Mucosa of descending colon (tissue), 3 donors: Measurements from ENCODE around the gene ZNF462. TPM values are rescaled to one million over a fixed set of nuclear protein-coding genes. Genes with fewer than 3 reads are reported as not detected.

Experiments
- ATAC-seq: fragments of 200-7000 bp; cut with Tn5 transposase; one replicate; pipeline ENCODE4 v1.9.1; 2020; ENCODE audit warnings: mild to moderate bottlenecking, moderate library complexity
- DNase-seq, 3 donors: peaks; one replicate each; pipeline ENCODE4 v3.0.0-alpha.2; 2020
- H3K36me3 ChIP-seq: fragments of 200-600 bp; one replicate; pipeline ENCODE4 v1.8.0; 2021; ENCODE audit warnings: low read depth, mild to moderate bottlenecking
- H3K4me1 ChIP-seq: fragments of 200-600 bp; one replicate; pipeline ENCODE4 v1.8.0; 2021; ENCODE audit warnings: low read depth, mild to moderate bottlenecking
- H3K4me3 ChIP-seq: fragments of 200-600 bp; one replicate; pipeline ENCODE4 v1.8.0; 2021; ENCODE audit warnings: mild to moderate bottlenecking
- H3K9me3 ChIP-seq: fragments of 200-600 bp; one replicate; pipeline ENCODE4 v1.8.0; 2021; ENCODE audit warnings: mild to moderate bottlenecking
- intact Hi-C, 2 donors: fragments of 100-400 bp; cut with DNase I in 1 of 2; cut with micrococcal nuclease in 1 of 2; formaldehyde crosslinking; loops; one replicate each; pipeline versions ENCODE4 v1.11.0 to v1.11.1; 2022; cut with DNase I, micrococcal nuclease
- total RNA-seq, 3 donors: library from RNA; stranded (reverse); fragmentation: NEBNext Ultra II Directional in 2 of 3; extraction: Animal tissue kit (Norgen Biotek cat#: 25700) in 2 of 3; gene quantifications; one replicate each; pipeline versions ENCODE4 v1.2.1 to v1.2.4, GENCODE V29; 2021 to 2023
- TF ChIP-seq, protein P1 (sequence below): fragments of 200-600 bp; IDR thresholded peaks from one replicate; pipeline ENCODE4 v1.8.0; 2022; ENCODE audit warnings: antibody characterized with exemption, mild to moderate bottlenecking
- donor health status: DM: no; HTN: no; CAD: no; lungs with moderate emphysema.
- donor health status: DM: no; HTN: no; CAD: no.
- donor health status: DM: no; HTN: yes; CAD: no.

The ZNF462 gene
- total RNA-seq, 3 donors from 2014 or later: 34.8 to 54.7 (median 48.7) TPM

- DNase-seq (no peak), ATAC-seq (no peak)
- Histone ChIP-seq H3K4me1 (peaks cover 15% of the 10 kb centered on the region), H3K9me3 (no peaks in the 10 kb centered on the region), H3K4me3 (no peak overlapping the region), H3K36me3 (no peaks in the 10 kb centered on the region)
- TF ChIP-seq, protein P1, sequence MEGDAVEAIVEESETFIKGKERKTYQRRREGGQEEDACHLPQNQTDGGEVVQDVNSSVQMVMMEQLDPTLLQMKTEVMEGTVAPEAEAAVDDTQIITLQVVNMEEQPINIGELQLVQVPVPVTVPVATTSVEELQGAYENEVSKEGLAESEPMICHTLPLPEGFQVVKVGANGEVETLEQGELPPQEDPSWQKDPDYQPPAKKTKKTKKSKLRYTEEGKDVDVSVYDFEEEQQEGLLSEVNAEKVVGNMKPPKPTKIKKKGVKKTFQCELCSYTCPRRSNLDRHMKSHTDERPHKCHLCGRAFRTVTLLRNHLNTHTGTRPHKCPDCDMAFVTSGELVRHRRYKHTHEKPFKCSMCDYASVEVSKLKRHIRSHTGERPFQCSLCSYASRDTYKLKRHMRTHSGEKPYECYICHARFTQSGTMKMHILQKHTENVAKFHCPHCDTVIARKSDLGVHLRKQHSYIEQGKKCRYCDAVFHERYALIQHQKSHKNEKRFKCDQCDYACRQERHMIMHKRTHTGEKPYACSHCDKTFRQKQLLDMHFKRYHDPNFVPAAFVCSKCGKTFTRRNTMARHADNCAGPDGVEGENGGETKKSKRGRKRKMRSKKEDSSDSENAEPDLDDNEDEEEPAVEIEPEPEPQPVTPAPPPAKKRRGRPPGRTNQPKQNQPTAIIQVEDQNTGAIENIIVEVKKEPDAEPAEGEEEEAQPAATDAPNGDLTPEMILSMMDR: no peak
- intact Hi-C loops: no loop called here
Observed at GRCh38 chr9:106869028-106869427, 6.1 kb downstream of the ZNF462 start.

GRCh38 chr9:106869458-106869857 lies 6.5 kb downstream of the ZNF462 start:
- TF ChIP-seq, protein P1: no peak
- intact Hi-C loops: no loop called here
- Histone ChIP-seq H3K4me1 (peaks cover 14% of the 10 kb centered on the region), H3K9me3 (no peaks in the 10 kb centered on the region), H3K36me3 (no peaks in the 10 kb centered on the region), H3K4me3 (no peak overlapping the region)
- DNase-seq (peak in 1 of 3 donors; percentile 33), ATAC-seq (peak; percentile 52)

DNA sequence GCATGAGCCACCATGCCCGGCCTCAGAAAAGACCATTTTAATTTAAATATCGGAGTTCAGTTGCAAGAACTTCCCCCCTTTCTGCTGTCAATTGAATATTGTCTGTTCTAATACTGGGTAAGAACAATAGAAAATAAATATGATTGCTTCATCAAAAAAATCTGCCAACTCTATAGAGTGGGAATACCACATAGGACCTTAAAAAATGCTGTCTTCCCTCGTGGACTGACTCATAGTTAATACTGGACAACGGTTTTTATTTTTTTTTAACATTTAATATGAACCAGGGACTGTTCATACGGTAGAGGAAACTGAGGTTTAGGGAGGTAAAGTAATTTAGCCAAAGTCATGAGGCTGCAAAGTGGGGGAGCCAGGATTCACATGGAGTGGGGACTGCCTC lies 9.7 kb downstream of the ZNF462 start:
- no peak overlapping the region for H3K4me3 ChIP-seq
- peaks cover 8% of the 10 kb centered on the region for H3K4me1 ChIP-seq
- intact Hi-C loops: no loop called here
- no peak for DNase-seq
- no peaks in the 10 kb centered on the region for H3K9me3 ChIP-seq
- no peaks in the 10 kb centered on the region for H3K36me3 ChIP-seq
- no peak for ATAC-seq
- TF ChIP-seq, protein P1: no peak

- no peak for DNase-seq
- H3K36me3 ChIP-seq: no peaks in the 10 kb centered on the region
- peaks cover 8% of the 10 kb centered on the region for H3K4me1 ChIP-seq
- no peak overlapping the region for H3K4me3 ChIP-seq
- ATAC-seq: no peak
- TF ChIP-seq, protein P1: no peak
- no peaks in the 10 kb centered on the region for H3K9me3 ChIP-seq
- intact Hi-C loops: no loop called here
Observed at GRCh38 chr9:106874031-106874430, 11.1 kb downstream of the ZNF462 start.

DNA sequence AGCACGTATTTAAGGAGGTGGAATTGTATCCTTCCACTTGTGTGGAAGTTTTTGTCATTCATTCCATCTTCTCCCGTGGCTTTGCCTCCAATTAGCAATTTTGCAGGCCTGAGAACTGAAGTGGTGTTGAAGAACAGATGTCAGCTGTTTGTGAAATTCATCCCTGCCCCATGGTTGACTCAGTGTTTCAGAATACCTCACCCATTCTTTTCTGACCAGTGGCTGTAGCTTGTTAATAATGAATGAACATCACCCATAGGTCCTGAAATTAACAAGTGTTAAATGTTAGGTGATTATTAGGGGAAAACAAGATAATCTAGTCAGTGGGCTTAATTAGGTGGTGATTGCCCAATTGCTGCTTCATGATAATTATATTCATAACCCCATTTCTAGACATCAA lies 11.7 kb downstream of the ZNF462 start:
- intact Hi-C loops: no loop called here
- TF ChIP-seq, protein P1: no peak
- Histone ChIP-seq H3K4me3 (no peak overlapping the region), H3K36me3 (no peaks in the 10 kb centered on the region), H3K9me3 (no peaks in the 10 kb centered on the region), H3K4me1 (peaks cover 3% of the 10 kb centered on the region)
- ATAC-seq (no peak), DNase-seq (no peak)

GRCh38 chr9:106875529-106875928 lies 12.6 kb downstream of the ZNF462 start:
- Histone ChIP-seq H3K9me3 (no peaks in the 10 kb centered on the region), H3K36me3 (no peaks in the 10 kb centered on the region), H3K4me1 (no peaks in the 10 kb centered on the region), H3K4me3 (no peak overlapping the region)
- intact Hi-C loops: no loop called here
- ATAC-seq: no peak
- TF ChIP-seq, protein P1: no peak
- no peak for DNase-seq
